ENCODE data around the gene PARK7.

PARK7 gene

GRCh38 chr1:8004113-8004802, 42.7 kb downstream of the PARK7 start:
- FAIRE-seq (no peak), DNase-seq (ENCODE audit: insufficient read length, low spot score) (no peak)
- TF ChIP-seq PAX5 (IDR thresholded peaks at IDR 0.05; ENCODE audit: insufficient read depth, low read length, severe bottlenecking) = no peak
- TF ChIP-seq SPI1 (IDR thresholded peaks at IDR 0.05; ENCODE audit: low read depth, low read length) = no peak
- TF ChIP-seq POU2F2 (IDR thresholded peaks at IDR 0.05; ENCODE audit: low read depth, low read length) = no peak
- TF ChIP-seq TAF1 (IDR thresholded peaks at IDR 0.05; ENCODE audit: low read depth, low read length) = no peak
- TF ChIP-seq POLR2AphosphoS5 (IDR thresholded peaks at IDR 0.05; ENCODE audit: low read depth, low read length) = no peak
- TF ChIP-seq POLR2A (IDR thresholded peaks at IDR 0.05; ENCODE audit: low read depth, low read length) = no peak

GRCh38 chr1:8004803-8005573, 43.5 kb downstream of the PARK7 start:
- TF ChIP-seq POLR2AphosphoS5 (IDR thresholded peaks at IDR 0.05; ENCODE audit: low read depth, low read length) = no peak
- TF ChIP-seq POLR2A (IDR thresholded peaks at IDR 0.05; ENCODE audit: low read depth, low read length) = no peak
- no peak for TF ChIP-seq TAF1 (IDR thresholded peaks at IDR 0.05; ENCODE audit: low read depth, low read length)
- TF ChIP-seq POU2F2 (IDR thresholded peaks at IDR 0.05; ENCODE audit: low read depth, low read length) = no peak
- no peak for TF ChIP-seq SPI1 (IDR thresholded peaks at IDR 0.05; ENCODE audit: low read depth, low read length)
- no peak for TF ChIP-seq PAX5 (IDR thresholded peaks at IDR 0.05; ENCODE audit: insufficient read depth, low read length, severe bottlenecking)
- FAIRE-seq (no peak), DNase-seq (ENCODE audit: insufficient read length, low spot score) (no peak)

DNA sequence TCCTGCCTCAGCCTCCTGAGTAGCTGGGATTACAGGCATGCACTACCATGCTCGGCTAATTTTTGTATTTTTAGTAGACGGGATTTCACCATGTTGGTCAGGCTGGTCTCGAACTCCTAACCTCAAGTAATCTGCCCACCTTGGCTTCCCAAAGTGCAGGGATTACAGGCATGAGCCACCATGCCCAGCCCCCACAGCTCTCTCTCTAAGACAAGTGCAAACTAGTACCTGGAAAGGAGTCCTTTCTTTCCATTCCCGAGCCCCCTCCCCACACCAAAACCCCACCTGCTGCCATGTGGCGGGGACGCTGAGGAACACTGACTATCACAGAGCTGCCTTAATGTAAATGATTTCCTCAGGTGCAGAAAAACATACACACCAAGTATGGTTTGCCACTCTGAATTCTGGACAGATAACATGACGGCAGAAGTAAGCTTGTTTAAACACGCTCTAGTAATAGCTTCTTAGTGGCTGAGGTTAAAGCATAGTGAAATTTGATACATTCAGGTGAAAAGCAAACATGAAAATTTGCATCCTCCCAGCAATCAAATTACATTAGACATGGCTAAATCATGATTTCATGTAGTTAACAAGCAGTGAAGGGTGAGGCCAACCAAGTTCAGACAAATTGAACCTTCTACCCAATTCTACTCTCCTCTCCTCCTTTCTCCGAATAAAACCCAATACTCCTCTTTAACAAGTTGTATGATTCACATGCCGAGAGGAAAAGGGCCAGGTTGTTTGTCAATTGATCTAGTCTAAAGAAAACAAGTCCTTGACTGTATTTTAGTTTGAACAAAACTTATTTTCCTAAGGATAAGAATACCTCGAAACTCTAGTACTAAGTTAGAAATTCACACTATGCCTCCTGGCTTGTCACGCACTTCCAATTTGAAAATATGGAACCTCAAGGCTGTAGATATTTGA, 44.8 kb downstream of the PARK7 start:
- FAIRE-seq (no peak), DNase-seq (ENCODE audit: insufficient read length, low spot score) (no peak)
- no peak for TF ChIP-seq POU2F2 (IDR thresholded peaks at IDR 0.05; ENCODE audit: low read depth, low read length)
- no peak for TF ChIP-seq PAX5 (IDR thresholded peaks at IDR 0.05; ENCODE audit: insufficient read depth, low read length, severe bottlenecking)
- no peak for TF ChIP-seq TAF1 (IDR thresholded peaks at IDR 0.05; ENCODE audit: low read depth, low read length)
- no peak for TF ChIP-seq SPI1 (IDR thresholded peaks at IDR 0.05; ENCODE audit: low read depth, low read length)
- no peak for TF ChIP-seq POLR2A (IDR thresholded peaks at IDR 0.05; ENCODE audit: low read depth, low read length)
- no peak for TF ChIP-seq POLR2AphosphoS5 (IDR thresholded peaks at IDR 0.05; ENCODE audit: low read depth, low read length)

DNA sequence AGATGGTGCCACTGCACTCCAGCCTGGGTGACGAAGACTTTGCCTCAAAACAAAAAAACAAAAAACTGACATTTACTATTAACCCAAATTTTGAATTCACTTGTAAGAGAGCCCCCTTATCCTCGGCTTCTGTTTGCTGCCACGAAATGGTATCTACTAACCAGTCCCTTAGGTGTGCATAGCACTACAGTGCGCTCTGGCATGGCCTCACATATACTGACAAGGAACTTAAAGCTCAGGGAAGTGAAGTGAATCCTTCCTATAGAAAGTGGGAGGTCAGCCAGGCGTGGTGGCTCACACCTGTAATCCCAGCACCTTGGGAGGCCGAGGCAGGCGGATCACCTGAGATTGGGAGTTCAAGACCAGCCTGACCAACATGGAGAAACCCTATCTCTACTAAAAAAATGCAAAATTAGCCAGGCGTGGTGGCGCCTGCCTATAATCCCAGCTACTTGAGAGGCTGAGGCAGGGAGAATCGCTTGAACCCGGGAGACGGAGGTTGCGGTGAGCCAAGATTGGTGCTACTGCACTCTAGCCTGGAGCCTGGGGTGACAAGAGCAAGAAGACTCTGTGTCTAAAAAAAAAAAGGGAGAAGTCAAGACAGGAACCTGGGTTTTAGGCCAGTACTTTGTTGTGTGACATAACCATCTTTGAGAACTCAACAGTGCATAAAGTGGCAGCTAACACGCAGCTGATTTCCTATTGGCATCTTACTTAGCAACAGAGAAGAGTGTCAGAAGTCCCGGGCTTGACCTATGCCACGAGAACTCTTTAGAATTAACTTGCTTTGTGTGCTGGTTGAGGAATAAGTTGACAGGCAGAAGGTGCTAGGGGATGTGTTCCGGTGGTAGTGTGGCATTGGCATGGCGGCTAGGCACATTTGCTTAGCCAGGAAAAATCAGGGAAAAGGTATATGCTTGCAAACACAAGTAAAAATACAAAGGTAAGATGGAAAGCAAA, 47.8 kb downstream of the PARK7 start:
- FAIRE-seq = no peak
- no peak for DNase-seq (ENCODE audit: insufficient read length, low spot score)
- TF ChIP-seq PAX5 (IDR thresholded peaks at IDR 0.05; ENCODE audit: insufficient read depth, low read length, severe bottlenecking) = no peak
- TF ChIP-seq POLR2A (IDR thresholded peaks at IDR 0.05; ENCODE audit: low read depth, low read length) = no peak
- no peak for TF ChIP-seq POU2F2 (IDR thresholded peaks at IDR 0.05; ENCODE audit: low read depth, low read length)
- TF ChIP-seq POLR2AphosphoS5 (IDR thresholded peaks at IDR 0.05; ENCODE audit: low read depth, low read length) = no peak
- TF ChIP-seq SPI1 (IDR thresholded peaks at IDR 0.05; ENCODE audit: low read depth, low read length) = no peak
- TF ChIP-seq TAF1 (IDR thresholded peaks at IDR 0.05; ENCODE audit: low read depth, low read length) = no peak

GRCh38 chr1:8010080-8010664, 48.7 kb downstream of the PARK7 start:
- DNase-seq (ENCODE audit: insufficient read length, low spot score) (no peak), FAIRE-seq (no peak)
- TF ChIP-seq SPI1 (IDR thresholded peaks at IDR 0.05; ENCODE audit: low read depth, low read length) = no peak

GRCh38 chr1:8011016-8011415, 49.5 kb downstream of the PARK7 start:
- no peak for TF ChIP-seq SPI1 (IDR thresholded peaks at IDR 0.05; ENCODE audit: low read depth, low read length)
- no peak for TF ChIP-seq POLR2AphosphoS5 (IDR thresholded peaks at IDR 0.05; ENCODE audit: low read depth, low read length)
- no peak for TF ChIP-seq TAF1 (IDR thresholded peaks at IDR 0.05; ENCODE audit: low read depth, low read length)
- TF ChIP-seq POU2F2 (IDR thresholded peaks at IDR 0.05; ENCODE audit: low read depth, low read length) = no peak
- TF ChIP-seq PAX5 (IDR thresholded peaks at IDR 0.05; ENCODE audit: insufficient read depth, low read length, severe bottlenecking) = no peak
- TF ChIP-seq POLR2A (IDR thresholded peaks at IDR 0.05; ENCODE audit: low read depth, low read length) = no peak
- no peak for FAIRE-seq

GRCh38 chr1:8011923-8012858, 50.7 kb downstream of the PARK7 start:
- DNase-seq (ENCODE audit: insufficient read length, low spot score) (no peak), FAIRE-seq (no peak)
- no peak for TF ChIP-seq POU2F2 (IDR thresholded peaks at IDR 0.05; ENCODE audit: low read depth, low read length)
- TF ChIP-seq POLR2A (IDR thresholded peaks at IDR 0.05; ENCODE audit: low read depth, low read length) = no peak
- TF ChIP-seq TAF1 (IDR thresholded peaks at IDR 0.05; ENCODE audit: low read depth, low read length) = no peak
- TF ChIP-seq POLR2AphosphoS5 (IDR thresholded peaks at IDR 0.05; ENCODE audit: low read depth, low read length) = no peak
- no peak for TF ChIP-seq PAX5 (IDR thresholded peaks at IDR 0.05; ENCODE audit: insufficient read depth, low read length, severe bottlenecking)
- no peak for TF ChIP-seq SPI1 (IDR thresholded peaks at IDR 0.05; ENCODE audit: low read depth, low read length)

More at GRCh38 chr1:8011016-8011415, 49.5 kb downstream of the PARK7 start:
- DNase-seq (ENCODE audit: insufficient read length, low spot score) = no peak

Data from GM12891 (cell line).